Measurements from ENCODE around the gene TEAD4.
A peak's percentile ranks its signal among the peaks of the same experiment; 100 is the strongest.

TEAD4 gene

DNA sequence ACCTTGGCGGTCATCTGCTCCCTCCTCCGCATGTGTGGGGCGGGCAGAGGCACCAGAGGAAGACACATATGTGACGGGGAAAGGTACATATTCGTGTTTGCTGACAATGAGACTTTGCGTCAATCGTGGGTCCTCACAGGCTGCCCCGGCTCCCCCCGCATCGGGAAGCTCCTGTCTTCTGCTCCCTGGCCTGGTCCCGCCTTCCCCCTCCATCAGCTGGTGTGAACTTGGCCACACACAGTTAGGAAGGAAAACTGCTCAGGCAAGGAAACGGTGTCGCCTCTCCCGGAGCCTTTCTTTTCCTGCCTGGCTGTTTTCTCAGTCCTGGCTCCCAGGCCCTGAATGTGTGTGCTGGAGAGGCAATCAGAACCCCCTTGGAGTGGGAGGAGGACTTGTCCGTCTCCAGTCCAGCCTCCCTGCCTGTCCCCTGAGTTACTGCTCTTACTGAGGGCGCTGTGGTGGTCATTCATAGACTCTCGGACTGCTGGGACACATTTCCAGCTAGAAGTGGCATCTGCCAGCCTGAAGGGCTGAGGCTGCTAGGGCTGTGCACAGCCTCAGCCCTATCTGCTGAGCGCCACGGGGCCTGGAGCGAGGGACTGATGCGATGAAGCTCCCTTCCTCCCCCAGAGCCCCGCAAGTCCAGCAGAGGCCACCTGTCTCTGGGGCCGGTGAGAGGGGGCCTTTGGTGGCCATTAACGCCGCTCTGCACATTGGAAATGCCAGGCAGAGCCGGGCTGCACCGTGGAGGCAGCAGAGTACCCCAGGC lies 73.8 kb downstream of the TEAD4 start:
- DNase-seq (ENCODE audit: low spot score) = no peak

DNA sequence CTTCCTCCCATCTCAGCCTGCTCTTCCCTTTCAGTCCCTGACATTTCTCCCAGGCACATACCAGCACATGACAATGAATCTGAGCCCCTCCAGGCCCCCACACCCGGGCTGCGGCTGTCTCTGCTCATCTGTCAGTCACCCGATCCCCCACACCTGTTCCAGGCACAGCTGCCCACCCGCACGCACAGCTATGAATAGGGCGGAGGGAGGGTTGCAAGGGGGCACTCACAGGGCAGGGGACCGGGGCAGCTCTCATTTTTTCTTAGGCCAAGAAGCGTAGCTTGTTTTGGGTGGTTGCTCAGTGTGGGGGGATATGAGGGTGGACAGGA lies 74.3 kb downstream of the TEAD4 start:
- DNase-seq (ENCODE audit: low spot score) = no peak

- DNase-seq (ENCODE audit: low spot score) = peak; percentile 83
Observed at GRCh38 chr12:3034067-3034750, 75.0 kb downstream of the TEAD4 start.

- no peak for DNase-seq (ENCODE audit: low spot score)
Observed at GRCh38 chr12:3035171-3035570, 76.0 kb downstream of the TEAD4 start.

DNA sequence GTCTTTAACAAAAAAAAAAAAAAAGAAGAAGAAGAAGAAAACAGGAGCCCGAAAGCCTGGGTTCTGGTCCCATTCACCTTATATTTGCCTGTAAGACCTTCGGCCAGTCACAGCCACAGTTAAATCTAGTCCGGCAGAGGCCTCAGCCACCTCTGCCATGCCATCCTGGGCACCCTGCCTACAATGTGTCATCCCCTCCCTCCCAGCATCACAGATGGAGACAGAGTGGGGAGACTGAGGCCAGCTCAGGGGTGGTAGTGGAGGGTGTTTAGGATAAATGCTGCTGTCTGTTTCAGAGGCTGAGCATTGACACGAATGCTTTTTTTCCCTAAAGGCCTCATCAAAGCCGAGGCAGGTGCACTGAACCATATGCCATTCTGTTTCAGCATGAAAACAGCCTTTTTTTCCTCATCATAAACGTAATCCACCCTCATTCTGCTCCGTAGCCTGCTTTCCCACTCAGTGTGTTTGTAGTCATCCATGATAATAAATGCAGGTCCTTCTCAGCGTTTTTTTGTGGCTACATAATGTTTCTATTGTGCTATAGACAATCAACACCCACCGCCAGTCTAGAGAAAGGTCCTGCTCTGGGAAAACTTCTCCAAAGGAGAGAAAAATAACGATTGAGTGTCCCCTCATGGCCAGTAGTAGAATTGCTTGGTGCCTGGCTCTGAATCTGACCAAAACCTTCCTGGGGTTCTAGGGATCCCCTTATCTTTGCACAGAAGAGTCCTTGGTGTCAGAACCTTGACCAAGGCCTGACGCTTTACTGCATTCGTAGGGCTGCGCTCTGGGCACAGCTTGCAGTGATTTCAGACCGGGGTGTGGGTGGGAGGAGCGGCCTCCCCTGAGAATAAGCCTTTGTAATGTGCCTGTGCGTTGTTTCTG lies 76.9 kb downstream of the TEAD4 start:
- peak; percentile 32 for DNase-seq (ENCODE audit: low spot score)

- DNase-seq (ENCODE audit: low spot score) = no peak
Observed at GRCh38 chr12:3036901-3037600, 77.9 kb downstream of the TEAD4 start.

DNA sequence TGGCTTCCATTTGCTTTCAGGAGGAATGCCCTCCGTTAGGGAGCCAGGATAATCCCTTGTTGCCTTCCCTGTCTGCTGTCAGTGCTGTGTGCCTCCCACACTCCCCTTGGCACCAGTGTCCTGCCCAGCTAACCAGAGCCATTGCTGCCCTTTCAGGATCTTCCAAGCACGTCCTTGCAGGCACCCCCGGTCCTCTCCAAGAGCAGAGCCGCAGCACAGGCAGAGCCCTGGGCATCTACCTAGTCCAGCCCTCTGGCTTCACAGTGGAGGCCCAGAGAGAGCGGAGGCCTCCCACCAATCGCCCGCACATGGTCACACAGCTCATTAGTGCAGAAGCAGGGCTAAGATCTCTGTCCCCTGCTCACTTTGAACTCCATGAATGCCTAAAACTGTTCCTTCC lies 79.0 kb downstream of the TEAD4 start:
- DNase-seq (ENCODE audit: low spot score) = no peak

DNA sequence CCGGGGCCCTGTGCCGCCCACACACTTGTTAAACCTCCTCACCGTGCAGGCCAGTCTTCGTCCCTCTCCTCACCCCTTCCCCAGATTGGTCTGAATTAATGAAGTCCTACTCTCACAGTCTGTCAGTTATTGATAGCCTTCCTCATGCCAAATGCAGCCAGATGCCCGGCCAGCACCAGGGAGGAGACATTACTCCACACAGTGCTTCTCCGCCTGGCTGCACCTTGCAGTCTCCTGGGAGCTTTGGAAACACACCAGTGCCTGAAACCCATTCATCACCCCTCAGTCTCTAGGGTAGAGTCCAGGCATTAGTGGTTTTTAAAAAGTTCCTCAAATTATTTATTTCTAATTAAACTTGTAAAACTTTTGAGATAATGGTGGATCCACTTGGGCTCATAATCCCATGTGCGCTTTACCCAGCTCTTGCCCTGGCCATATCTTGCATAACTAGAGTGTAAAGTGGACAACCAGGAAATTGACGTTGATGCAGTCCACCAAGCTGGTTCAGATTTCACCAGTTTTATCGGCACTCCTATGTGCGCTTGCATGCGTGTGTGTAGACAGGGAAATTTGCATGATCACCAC lies 79.8 kb downstream of the TEAD4 start:
- DNase-seq (ENCODE audit: low spot score) = no peak

- no peak for DNase-seq (ENCODE audit: low spot score)
Observed at GRCh38 chr12:3040026-3040656, 80.9 kb downstream of the TEAD4 start.

- no peak for DNase-seq (ENCODE audit: low spot score)
Observed at GRCh38 chr12:3040663-3041544, 81.7 kb downstream of the TEAD4 start.

DNA sequence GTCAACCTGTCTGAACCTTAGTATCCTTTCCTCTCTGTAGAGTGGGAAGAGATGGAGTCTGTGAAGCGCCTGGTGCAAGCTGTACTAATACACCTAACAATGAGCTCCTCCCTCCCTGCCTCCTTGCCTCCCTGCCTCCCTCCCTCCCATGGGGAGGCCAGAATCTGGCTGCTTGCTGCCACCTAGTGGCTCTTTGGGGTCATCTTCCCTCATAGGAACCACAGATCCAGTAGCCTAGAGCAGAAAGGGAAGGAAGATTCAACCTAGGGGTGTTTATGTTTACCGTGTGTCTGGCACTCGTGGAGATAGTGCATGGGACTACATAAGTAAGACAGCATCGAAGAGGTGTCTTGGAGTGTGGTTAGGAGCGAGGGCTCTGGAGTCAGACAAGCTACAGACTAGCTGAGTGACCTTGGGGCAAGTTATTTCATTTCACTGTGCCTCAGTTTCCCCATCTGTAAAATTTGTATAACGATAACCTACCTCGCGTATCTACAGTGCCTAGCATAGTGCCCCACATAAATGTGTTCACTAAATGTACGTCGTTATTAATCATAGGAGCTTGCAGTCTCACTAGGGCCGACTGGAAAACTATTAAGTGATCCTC lies 82.5 kb downstream of the TEAD4 start:
- peak; percentile 95 for DNase-seq (ENCODE audit: low spot score)

GRCh38 chr12:3042394-3042793 lies 83.2 kb downstream of the TEAD4 start:
- DNase-seq (ENCODE audit: low spot score) = peak; percentile 95

DNA sequence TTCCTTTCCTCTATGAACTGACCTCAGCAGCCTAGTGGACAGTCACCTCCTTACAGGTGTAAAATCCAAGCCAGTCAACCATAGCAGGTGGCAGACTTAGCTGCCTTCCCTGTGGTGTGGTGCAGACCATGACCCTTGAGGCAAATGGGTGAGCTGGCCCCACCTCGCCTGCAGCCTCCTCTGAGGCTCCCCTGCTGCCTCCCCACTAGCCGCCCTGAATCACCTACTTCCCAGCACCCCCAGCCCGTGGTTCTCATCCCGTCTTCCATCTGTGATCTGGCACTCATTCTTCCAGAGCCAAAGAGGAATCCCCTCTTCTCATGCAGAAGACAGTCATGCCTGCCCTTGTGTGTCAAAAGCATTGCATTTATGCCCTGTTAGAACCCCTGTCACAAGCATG lies 83.6 kb downstream of the TEAD4 start:
- DNase-seq (ENCODE audit: low spot score) = no peak

DNA sequence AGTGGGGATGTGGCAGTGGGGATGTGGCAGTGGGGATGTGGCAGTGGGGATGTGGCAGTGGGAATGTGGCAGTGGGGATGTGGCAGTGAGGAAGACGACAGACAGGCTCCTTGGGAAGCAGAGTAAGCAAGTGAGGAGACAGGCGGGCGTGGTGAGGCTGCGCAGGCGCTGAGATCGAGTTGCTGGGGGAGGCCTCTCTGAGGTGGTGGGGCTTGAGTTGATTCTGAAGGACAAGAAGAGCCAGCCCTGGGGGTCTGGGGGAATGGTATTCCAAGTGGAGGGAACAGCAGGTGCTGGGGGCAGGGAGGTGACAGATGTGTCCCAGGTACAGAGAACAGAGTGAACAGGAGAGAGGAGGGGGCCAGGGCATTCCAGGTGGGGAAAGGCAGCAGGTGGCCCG lies 84.2 kb downstream of the TEAD4 start:
- DNase-seq (ENCODE audit: low spot score) = no peak

DNA sequence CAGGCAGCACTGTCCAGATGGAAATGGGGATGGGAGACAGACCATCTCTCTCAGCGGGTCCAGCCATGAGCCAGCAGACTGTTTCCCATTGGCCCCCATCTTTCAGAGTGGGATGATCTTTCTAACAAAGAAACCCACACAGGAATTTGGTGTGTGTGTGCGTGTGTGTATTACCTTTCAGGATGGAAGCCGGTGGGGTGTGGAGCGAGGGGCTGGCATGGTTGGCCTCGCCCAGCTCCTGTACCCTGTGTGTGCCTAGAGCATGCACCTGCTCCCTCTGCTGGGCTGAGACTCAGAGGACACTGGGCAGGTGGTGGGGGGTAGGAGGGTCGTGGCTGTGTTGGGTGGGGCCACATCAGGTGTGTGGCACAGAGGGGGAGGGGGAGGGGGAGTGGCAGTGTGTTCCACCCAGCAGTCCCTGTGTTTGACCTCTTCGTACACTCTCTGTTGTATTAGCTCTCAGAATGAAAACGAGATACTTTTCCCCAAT lies 85.0 kb downstream of the TEAD4 start:
- no peak for DNase-seq (ENCODE audit: low spot score)

- no peak for DNase-seq (ENCODE audit: low spot score)
Observed at GRCh38 chr12:3045494-3045893, 86.3 kb downstream of the TEAD4 start.

- no peak for DNase-seq (ENCODE audit: low spot score)
Observed at GRCh38 chr12:3045989-3046388, 86.8 kb downstream of the TEAD4 start.

DNA sequence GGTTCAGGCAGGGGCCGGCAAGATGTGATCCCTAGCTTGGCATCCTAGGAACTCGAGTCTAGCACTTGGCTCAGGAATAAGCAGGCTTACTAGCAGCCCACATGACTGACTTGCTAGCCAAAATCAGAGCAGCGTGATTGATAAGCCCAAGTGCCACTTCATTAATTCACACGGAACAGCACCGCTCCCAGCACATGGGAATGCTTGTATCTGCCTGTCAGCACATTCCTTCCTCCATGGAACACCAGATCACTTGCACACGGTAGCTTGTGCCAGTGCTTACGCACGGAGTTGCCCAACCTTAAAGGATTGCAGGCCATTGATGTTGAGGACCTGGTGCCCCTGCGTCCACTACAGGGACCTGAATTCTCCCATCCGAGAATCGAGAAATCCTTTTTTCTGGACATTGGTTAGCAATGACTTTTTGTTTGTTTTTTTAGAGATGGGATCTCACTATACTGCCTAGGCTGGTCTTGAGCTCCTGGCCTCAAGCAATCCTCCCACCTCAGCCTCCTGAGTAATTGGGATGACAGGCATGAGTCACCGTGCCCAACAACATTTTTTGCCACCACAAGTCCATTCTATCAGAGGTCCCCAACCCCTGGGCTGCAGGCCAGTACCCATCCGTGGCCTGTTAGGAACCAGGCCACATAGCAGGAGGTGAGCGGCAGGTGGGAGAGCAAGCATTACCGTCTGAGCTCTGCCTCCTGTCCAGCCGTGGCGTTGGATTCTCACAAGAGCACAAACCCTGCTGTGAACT lies 87.4 kb downstream of the TEAD4 start:
- no peak for DNase-seq (ENCODE audit: low spot score)

- no peak for DNase-seq (ENCODE audit: low spot score)
Observed at GRCh38 chr12:3047961-3048360, 88.8 kb downstream of the TEAD4 start.

All from NAMALWA (cell line).